ENCODE data around the gene KRTAP26-1. TPM values are rescaled to one million over a fixed set of nuclear protein-coding genes. Genes with fewer than 3 reads are reported as not detected.

The KRTAP26-1 gene
- total RNA-seq, 2 experiments from 2014 or later = not detected

DNA sequence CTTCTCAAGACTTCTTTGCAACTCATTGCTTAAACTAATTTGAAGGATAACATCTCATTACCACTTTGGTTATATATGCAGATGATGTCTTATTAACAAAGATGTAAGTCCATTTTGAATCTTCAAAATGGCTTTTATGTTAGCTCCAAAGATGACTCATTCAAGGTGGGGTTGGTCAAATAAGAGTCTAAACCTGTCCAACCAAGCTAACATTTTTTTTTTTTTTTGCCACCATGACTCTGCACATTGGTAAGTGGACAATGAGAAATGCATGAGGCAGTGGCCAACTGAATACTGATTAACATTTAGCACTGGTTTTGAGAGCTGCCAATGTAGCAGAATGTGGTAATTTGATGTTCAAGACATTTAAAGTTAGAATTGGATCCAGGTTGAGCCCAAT, 17.7 kb upstream of the KRTAP26-1 start:
- TF ChIP-seq CTCF (IDR thresholded peaks at IDR 0.05) = no peak
- Mint-ChIP-seq H3K4me1 (ENCODE audit: low read depth) (no peaks in the 10 kb centered on the region), H3K9me3 (no peaks in the 10 kb centered on the region), H3K36me3 (ENCODE audit: low read depth) (no peaks in the 10 kb centered on the region), H3K27me3 (peaks cover 4% of the 10 kb centered on the region), H3K27ac (no peak overlapping the region), H3K4me3 (no peak overlapping the region)
- DNase-seq = no peak
- ChIA-PET CTCF (no interaction called here), POLR2A (no interaction called here)
- intact Hi-C loops (cut with micrococcal nuclease) = loop anchor here (5.0 kb wide), 1 partner anchor 750 kb away; no protein-coding TSS in a partner anchor
- ATAC-seq = no peak

DNA sequence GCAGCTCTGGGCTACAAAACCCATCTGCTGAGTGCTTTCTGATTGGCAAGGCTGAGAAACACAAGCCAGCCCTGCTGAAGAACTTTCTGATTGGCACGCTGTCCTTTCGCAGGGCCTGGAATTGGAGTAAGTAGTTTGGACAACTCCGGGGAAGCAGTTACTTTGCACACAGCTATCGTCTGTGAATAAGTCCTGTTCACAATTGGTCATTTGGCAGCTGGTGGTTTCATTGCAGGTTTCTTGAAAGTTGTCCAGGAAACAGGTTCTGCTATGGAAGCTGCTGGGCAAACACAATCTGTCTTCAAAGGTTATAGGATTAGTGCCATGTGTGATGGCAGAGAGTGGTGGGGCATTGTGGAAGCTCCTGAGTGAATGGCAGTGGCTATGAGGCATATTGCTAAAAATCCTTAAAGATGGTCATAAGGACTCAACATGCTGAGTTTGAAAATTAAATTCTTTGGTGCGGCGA, 17.2 kb upstream of the KRTAP26-1 start, which contains the start of gene KRTAP27-1:
Gene KRTAP27-1, minus strand, starts transcription at position 419 of the 469 bp plus-strand sequence. Its CDS starts 26 bp downstream, at position 393.
- H3K4me1 Mint-ChIP-seq (ENCODE audit: low read depth) = no peaks in the 10 kb centered on the region
- H3K4me3 Mint-ChIP-seq = no peak within 1 kb of the TSS
- no peak for ATAC-seq
- no peak for TF ChIP-seq CTCF (IDR thresholded peaks at IDR 0.05)
- no peak for DNase-seq
- no peaks in the 10 kb centered on the region for H3K9me3 Mint-ChIP-seq
- H3K36me3 Mint-ChIP-seq (ENCODE audit: low read depth) = no peaks in the 10 kb centered on the region
- intact Hi-C loops (cut with micrococcal nuclease) = loop anchor here (5.0 kb wide), 1 partner anchor 750 kb away; no protein-coding TSS in a partner anchor
- ChIA-PET POLR2A (no interaction called here), CTCF (no interaction called here)
- H3K27me3 Mint-ChIP-seq = peaks cover 4% of the 10 kb centered on the region
- no peak within 1 kb of the TSS for H3K27ac Mint-ChIP-seq

DNA sequence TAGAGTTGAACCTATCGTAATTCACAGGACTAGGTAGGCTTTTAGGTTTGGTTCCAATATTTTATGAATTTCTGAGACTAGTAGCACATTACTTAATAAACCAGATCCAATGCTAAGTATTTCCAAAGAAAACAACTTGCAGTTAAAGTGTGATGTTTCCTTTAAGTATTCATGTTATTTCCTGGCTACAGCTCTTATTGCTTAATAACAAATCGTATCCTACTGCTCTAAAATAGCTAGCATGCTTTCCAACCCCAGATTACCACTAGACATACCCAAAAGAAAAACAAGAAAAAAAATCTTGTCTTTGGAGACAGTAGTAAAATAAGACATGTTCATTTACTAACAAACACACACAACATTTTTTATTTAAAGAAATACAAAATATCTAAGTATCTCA, 16.5 kb upstream of the KRTAP26-1 start:
- CTCF ChIA-PET = no interaction called here
- intact Hi-C loops (cut with micrococcal nuclease) = loop anchor here (5.0 kb wide), 1 partner anchor 751 kb away; no protein-coding TSS in a partner anchor
- TF ChIP-seq CTCF (IDR thresholded peaks at IDR 0.05) = no peak
- DNase-seq (no peak), ATAC-seq (no peak)
- Mint-ChIP-seq H3K27ac (no peak overlapping the region), H3K4me1 (ENCODE audit: low read depth) (no peaks in the 10 kb centered on the region), H3K9me3 (no peaks in the 10 kb centered on the region), H3K36me3 (ENCODE audit: low read depth) (no peaks in the 10 kb centered on the region), H3K27me3 (no peaks in the 10 kb centered on the region), H3K4me3 (no peak overlapping the region)
- POLR2A ChIA-PET = no interaction called here

- ChIA-PET CTCF (interaction anchor here (1.1 kb wide), 1 partner anchor 401 kb away, joined by 3 read pairs; no protein-coding TSS in a partner anchor), POLR2A (no interaction called here)
- ATAC-seq = no peak
- Mint-ChIP-seq H3K4me3 (no peak overlapping the region), H3K27me3 (no peaks in the 10 kb centered on the region), H3K27ac (no peak overlapping the region), H3K36me3 (ENCODE audit: low read depth) (no peaks in the 10 kb centered on the region), H3K4me1 (ENCODE audit: low read depth) (no peaks in the 10 kb centered on the region), H3K9me3 (no peaks in the 10 kb centered on the region)
- no peak for TF ChIP-seq CTCF (IDR thresholded peaks at IDR 0.05)
- intact Hi-C loops (cut with micrococcal nuclease) = no loop called here
- DNase-seq = no peak
These were observed 13.6 kb upstream of the KRTAP26-1 start for GRCh38 chr21:30333736-30334135.

DNA sequence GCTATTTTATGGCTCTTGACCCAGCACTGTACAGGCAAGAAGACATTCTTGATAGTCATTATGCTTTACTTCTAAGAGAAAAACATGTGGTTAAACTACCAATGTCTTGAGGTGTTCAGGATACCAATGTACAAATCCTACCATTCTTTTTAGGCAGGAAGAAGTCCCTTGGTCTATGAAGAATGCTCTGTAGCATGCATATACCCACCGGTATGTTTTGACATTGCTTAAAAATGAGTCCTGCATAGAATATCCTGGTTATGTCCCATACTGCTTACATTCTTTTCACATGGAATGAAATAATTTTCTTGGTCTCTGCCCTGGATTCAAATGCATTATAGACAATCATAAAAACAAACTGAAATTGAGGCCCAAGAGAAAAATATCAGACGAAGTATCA, 12.6 kb upstream of the KRTAP26-1 start:
- intact Hi-C loops (cut with micrococcal nuclease) = no loop called here
- ChIA-PET POLR2A (no interaction called here), CTCF (interaction anchor here (1.0 kb wide), 1 partner anchor 8 kb away, joined by 3 read pairs; no protein-coding TSS in a partner anchor)
- Mint-ChIP-seq H3K27ac (no peak overlapping the region), H3K27me3 (no peaks in the 10 kb centered on the region), H3K9me3 (no peaks in the 10 kb centered on the region), H3K4me1 (ENCODE audit: low read depth) (no peaks in the 10 kb centered on the region), H3K36me3 (ENCODE audit: low read depth) (no peaks in the 10 kb centered on the region), H3K4me3 (no peak overlapping the region)
- no peak for TF ChIP-seq CTCF (IDR thresholded peaks at IDR 0.05)
- no peak for DNase-seq
- ATAC-seq = no peak
